ENCODE results near the gene ZP3. TPM values are rescaled to one million over a fixed set of nuclear protein-coding genes. Genes with fewer than 3 reads are reported as not detected.
A peak's percentile ranks its signal among the peaks of the same experiment; 100 is the strongest.
"Not testable (repeated sequence)": the region's sequence is repeated elsewhere in the genome, so short reads cannot be mapped to it uniquely, and the experiment has no call there.

ZP3 gene
- total RNA-seq, 1 donor from 2014 or later, result 0.51 TPM

- TF ChIP-seq CTCF (IDR thresholded peaks at IDR 0.05), result no peak
- Mint-ChIP-seq H3K9me3 (ENCODE audit: unreplicated experiment) (no peaks in the 10 kb centered on the region), H3K4me3 (ENCODE audit: unreplicated experiment) (no peak overlapping the region), H3K27ac (ENCODE audit: unreplicated experiment) (no peak overlapping the region), H3K27me3 (ENCODE audit: unreplicated experiment) (no peaks in the 10 kb centered on the region), H3K4me1 (ENCODE audit: unreplicated experiment) (peaks cover 20% of the 10 kb centered on the region), H3K36me3 (ENCODE audit: unreplicated experiment) (no peaks in the 10 kb centered on the region)
- no peak for DNase-seq (ENCODE audit: extremely low spot score, unreplicated experiment)
Measured at GRCh38 chr7:76407718-76408117, 17.0 kb upstream of the ZP3 start.

DNA sequence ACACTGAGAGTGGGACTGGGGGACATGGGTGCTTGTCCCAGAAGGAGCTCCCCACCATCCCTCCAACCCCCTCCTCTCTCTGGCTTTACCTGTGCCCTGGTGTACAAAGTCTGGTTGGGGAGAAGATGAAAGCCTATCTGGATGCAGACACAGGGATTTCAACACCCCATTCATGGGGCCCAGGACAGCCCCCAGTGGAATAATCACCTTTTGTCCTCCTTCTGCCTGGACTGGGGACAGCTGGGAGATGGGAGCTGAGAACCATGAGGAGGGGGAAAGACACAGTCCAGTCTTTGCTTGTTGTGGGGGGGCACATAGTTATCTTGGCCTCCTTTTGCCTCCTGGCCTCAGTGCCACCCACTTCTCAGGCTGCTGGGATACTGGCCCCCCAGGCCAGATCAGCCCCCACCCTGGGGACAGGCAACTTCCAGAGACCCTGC is 16.6 kb upstream of the ZP3 start:
- no peak for TF ChIP-seq CTCF (IDR thresholded peaks at IDR 0.05)
- H3K4me1 Mint-ChIP-seq (ENCODE audit: unreplicated experiment), result peaks cover 20% of the 10 kb centered on the region
- H3K9me3 Mint-ChIP-seq (ENCODE audit: unreplicated experiment), result no peaks in the 10 kb centered on the region
- DNase-seq (ENCODE audit: extremely low spot score, unreplicated experiment), result no peak
- H3K36me3 Mint-ChIP-seq (ENCODE audit: unreplicated experiment), result no peaks in the 10 kb centered on the region
- no peaks in the 10 kb centered on the region for H3K27me3 Mint-ChIP-seq (ENCODE audit: unreplicated experiment)
- H3K4me3 Mint-ChIP-seq (ENCODE audit: unreplicated experiment), result no peak overlapping the region
- no peak overlapping the region for H3K27ac Mint-ChIP-seq (ENCODE audit: unreplicated experiment)

DNA sequence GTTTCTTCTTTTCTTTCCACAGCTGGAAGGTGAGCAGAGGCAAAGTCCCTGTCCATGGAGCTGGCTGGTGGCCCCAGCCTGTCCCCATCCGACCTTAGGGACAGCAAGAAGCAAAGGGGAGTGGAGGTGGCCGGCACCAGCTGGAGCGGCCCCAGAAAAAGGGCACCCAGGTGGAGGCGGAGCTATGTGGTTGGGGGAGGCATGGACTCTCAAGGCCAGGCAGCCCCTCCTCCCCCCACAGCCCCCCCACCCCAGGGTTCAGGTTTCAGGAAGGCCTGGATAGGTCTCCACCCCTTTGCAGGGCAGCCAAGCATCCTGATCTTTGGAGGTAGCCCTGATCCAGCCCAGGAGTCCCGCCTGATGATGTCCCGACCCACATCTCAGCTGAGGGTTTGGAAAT is 15.2 kb upstream of the ZP3 start, which contains the start of gene SSC4D:
TSS of gene SSC4D (minus strand) at position 161 of the 400 bp plus-strand sequence. CDS start 5,258 bp downstream, outside the sequence.
- Mint-ChIP-seq H3K27ac (ENCODE audit: unreplicated experiment) (no peak within 1 kb of the TSS), H3K9me3 (ENCODE audit: unreplicated experiment) (no peaks in the 10 kb centered on the region), H3K27me3 (ENCODE audit: unreplicated experiment) (no peaks in the 10 kb centered on the region), H3K4me3 (ENCODE audit: unreplicated experiment) (no peak within 1 kb of the TSS), H3K36me3 (ENCODE audit: unreplicated experiment) (no peaks in the 10 kb centered on the region), H3K4me1 (ENCODE audit: unreplicated experiment) (peaks cover 20% of the 10 kb centered on the region)
- TF ChIP-seq CTCF (IDR thresholded peaks at IDR 0.05), result no peak
- no peak for DNase-seq (ENCODE audit: extremely low spot score, unreplicated experiment)

DNA sequence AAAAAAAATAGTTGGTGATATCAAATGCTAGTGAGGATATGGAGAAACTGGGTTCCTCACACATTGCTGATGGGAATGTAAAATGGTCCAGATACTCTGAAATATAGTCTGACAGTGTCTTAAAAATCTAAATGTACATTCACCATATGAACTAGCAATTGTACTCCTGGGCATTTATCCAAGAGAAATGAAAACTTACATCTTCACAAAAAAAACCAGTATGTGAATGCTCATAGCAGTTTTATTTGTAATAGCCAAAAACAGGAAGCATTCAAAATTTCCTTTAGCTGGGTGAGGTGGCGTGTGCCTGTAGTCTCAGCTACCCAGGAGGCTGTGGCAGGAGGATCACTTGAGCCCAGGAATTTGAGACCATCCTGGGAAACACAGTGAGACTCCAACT is 13.1 kb upstream of the ZP3 start:
- no peaks in the 10 kb centered on the region for H3K36me3 Mint-ChIP-seq (ENCODE audit: unreplicated experiment)
- H3K4me3 Mint-ChIP-seq (ENCODE audit: unreplicated experiment), result no peak overlapping the region
- H3K9me3 Mint-ChIP-seq (ENCODE audit: unreplicated experiment), result no peaks in the 10 kb centered on the region

DNA sequence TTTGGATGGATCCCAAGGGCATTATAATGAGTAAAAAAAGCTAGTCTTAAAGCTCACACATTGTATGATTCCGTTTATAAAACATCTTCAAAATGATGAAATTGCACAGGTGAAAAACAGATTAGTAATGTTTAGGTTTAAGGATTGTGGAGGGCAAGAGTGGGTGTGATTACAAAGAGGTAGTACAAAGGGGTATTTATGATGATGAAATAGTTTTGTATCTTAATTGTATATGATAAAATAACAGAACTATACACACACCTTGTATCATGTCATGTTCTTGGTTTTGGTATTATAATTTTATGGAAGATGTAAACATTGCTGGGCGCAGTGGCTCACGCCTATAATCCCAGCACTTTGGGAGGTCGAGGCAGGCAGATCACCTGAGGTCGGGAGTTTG is 12.5 kb upstream of the ZP3 start:
- H3K9me3 Mint-ChIP-seq (ENCODE audit: unreplicated experiment), result no peaks in the 10 kb centered on the region
- H3K4me3 Mint-ChIP-seq (ENCODE audit: unreplicated experiment), result no peak overlapping the region
- H3K4me1 Mint-ChIP-seq (ENCODE audit: unreplicated experiment), result peaks cover 20% of the 10 kb centered on the region
- TF ChIP-seq CTCF (IDR thresholded peaks at IDR 0.05), result no peak
- no peaks in the 10 kb centered on the region for H3K36me3 Mint-ChIP-seq (ENCODE audit: unreplicated experiment)
- H3K27me3 Mint-ChIP-seq (ENCODE audit: unreplicated experiment), result no peaks in the 10 kb centered on the region
- DNase-seq (ENCODE audit: extremely low spot score, unreplicated experiment), result no peak
- no peak overlapping the region for H3K27ac Mint-ChIP-seq (ENCODE audit: unreplicated experiment)

More for the DNA sequence above, 13.1 kb upstream of the ZP3 start:
- no peak for TF ChIP-seq CTCF (IDR thresholded peaks at IDR 0.05)
- peaks cover 20% of the 10 kb centered on the region for H3K4me1 Mint-ChIP-seq (ENCODE audit: unreplicated experiment)
- H3K27me3 Mint-ChIP-seq (ENCODE audit: unreplicated experiment), result no peaks in the 10 kb centered on the region
- no peak overlapping the region for H3K27ac Mint-ChIP-seq (ENCODE audit: unreplicated experiment)
- no peak for DNase-seq (ENCODE audit: extremely low spot score, unreplicated experiment)

DNA sequence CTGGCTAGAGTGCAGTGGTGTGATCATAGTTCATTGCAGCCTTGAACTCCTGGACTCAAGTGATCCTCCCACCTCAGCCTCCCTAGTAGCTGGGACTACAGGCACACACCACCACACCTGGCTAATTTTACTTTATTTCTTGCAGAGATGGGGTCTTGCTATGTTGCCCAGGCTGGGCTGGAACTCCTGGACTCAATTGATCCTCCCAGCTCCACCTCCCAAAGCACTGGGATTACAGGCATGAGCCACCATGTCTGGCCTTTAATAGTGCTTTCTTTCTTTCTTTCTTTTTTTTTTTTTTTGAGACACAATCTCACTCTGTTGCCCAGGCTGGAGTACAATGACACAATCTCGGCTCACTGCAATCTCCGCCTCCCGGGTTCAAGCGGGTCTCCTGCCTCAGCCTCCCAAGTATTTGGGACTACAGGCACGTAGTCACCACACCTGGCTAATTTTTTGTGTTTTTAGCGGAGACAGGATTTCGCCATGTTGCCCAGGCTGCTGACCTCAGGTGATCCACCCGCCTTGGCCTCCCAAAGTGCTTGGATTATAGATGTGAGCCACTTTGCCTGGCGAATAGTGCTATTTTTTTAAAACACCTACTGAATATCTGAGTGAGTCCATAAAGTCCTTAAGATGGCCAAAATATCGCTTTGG is 7.0 kb upstream of the ZP3 start:
- H3K9me3 Mint-ChIP-seq (ENCODE audit: unreplicated experiment); H3K36me3 Mint-ChIP-seq (ENCODE audit: unreplicated experiment); H3K4me3 Mint-ChIP-seq (ENCODE audit: unreplicated experiment); H3K27ac Mint-ChIP-seq (ENCODE audit: unreplicated experiment); DNase-seq (ENCODE audit: extremely low spot score, unreplicated experiment); H3K27me3 Mint-ChIP-seq (ENCODE audit: unreplicated experiment): not testable (repeated sequence)
- peaks cover 19% of the 10 kb centered on the region for H3K4me1 Mint-ChIP-seq (ENCODE audit: unreplicated experiment)

GRCh38 chr7:76421097-76421496 is 3.7 kb upstream of the ZP3 start:
- Mint-ChIP-seq H3K4me1 (ENCODE audit: unreplicated experiment) (peaks cover 32% of the 10 kb centered on the region), H3K27ac (ENCODE audit: unreplicated experiment) (peak overlapping the region; percentile 80)
- not testable (repeated sequence) for H3K4me3 Mint-ChIP-seq (ENCODE audit: unreplicated experiment); H3K27me3 Mint-ChIP-seq (ENCODE audit: unreplicated experiment); H3K36me3 Mint-ChIP-seq (ENCODE audit: unreplicated experiment); H3K9me3 Mint-ChIP-seq (ENCODE audit: unreplicated experiment); DNase-seq (ENCODE audit: extremely low spot score, unreplicated experiment)
